ENCODE measurements around the gene RDX. TPM values are rescaled to one million over a fixed set of nuclear protein-coding genes. Genes with fewer than 3 reads are reported as not detected.

Gene RDX
- total and polyA plus RNA-seq, 2 donors (not counting 1 experiment from before 2014, with no cell fraction given): 4.4 to 34.8 TPM

DNA sequence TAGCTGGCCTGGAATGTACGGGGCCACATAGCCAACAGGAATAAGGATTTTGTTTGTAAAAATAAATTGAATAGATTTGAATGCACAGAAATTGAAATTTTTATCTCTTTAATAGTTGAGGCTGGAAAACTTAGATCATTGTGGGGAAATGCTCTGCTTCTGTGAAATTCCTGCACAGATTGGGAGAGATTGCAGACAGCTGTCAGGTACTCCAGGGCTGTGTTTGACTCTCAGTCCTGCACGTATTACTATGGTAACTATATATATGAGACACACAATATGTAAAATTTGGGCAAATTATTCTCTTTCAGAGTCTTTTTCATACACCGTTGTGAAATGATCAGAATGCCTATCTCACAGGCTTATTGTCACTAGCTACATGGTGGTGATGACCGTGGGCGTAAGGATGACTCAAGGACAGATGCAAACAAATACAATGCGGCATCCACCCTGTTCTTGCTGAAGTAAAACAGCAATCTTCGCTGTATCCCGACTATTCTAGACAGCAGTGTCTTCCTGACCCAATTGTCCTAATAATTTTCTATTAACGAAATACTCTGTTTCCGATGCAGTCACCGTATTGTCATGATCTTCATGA, 123.8 kb downstream of the RDX start:
- H3K27ac Mint-ChIP-seq: no peak overlapping the region
- peaks cover 4% of the 10 kb centered on the region for H3K4me1 Mint-ChIP-seq
- WGBS (ENCODE audit: insufficient coverage): 97% methylated on average over 8 of the region's 11 CpGs
- no peaks in the 10 kb centered on the region for H3K9me3 ChIP-seq (ENCODE audit: control extremely low read depth in 1 of 3, control insufficient read depth in 2 of 3, insufficient read depth in 1 of 3, low read length in 2 of 3)
- H3K27ac ChIP-seq (ENCODE audit: low read length in 2 of 2): no peak overlapping the region
- H3K79me2 ChIP-seq (ENCODE audit: control insufficient read depth, insufficient read depth, low read length): no peaks in the 10 kb centered on the region
- peaks cover 23% of the 10 kb centered on the region for H3K27me3 Mint-ChIP-seq
- H3K4me3 ChIP-seq (ENCODE audit: control extremely low read depth in 1 of 5, extremely low read depth in 1 of 5, insufficient read depth in 1 of 5, low read depth in 2 of 5, low read length in 4 of 5): no peak overlapping the region
- H3K36me3 ChIP-seq (replicated peaks in 1 of 2; ENCODE audit: control extremely low read depth in 1 of 2, control insufficient read depth in 1 of 2, extremely low read depth in 1 of 2, insufficient read depth in 2 of 2, low read length in 1 of 2): no peaks in the 10 kb centered on the region
- H3K4me3 Mint-ChIP-seq: no peak overlapping the region
- ATAC-seq (ENCODE audit: low read depth): no peak
- no peaks in the 10 kb centered on the region for H3K9me3 Mint-ChIP-seq (ENCODE audit: insufficient read depth)
- no peak overlapping the region for H3K9ac ChIP-seq (ENCODE audit: low read length)
- H4K20me1 ChIP-seq (ENCODE audit: control insufficient read depth, insufficient read depth, low read length, poor library complexity, severe bottlenecking): no peaks in the 10 kb centered on the region
- no peak overlapping the region for H2AFZ ChIP-seq (ENCODE audit: insufficient read depth, low read depth, low read length, poor library complexity, severe bottlenecking)
- peaks cover 0 to 11% (median 3%) of the 10 kb centered on the region in 4 experiments for H3K27me3 ChIP-seq (replicated peaks in 1 of 4; ENCODE audit: control extremely low read depth in 1 of 4, control insufficient read depth in 3 of 4, insufficient read depth in 4 of 4, low read length in 3 of 4)
- intact Hi-C loops (cut with micrococcal nuclease): no loop called here
- ChIA-PET CTCF (no interaction called here), POLR2A (no interaction called here)
- H3K4me2 ChIP-seq (replicated peaks; ENCODE audit: low read depth, low read length, poor library complexity, severe bottlenecking): no peak overlapping the region
- TF ChIP-seq EZH2 (IDR thresholded peaks at IDR 0.05; ENCODE audit: borderline replicate concordance, insufficient read depth, low read depth, low read length, poor library complexity, severe bottlenecking) (no peak), CTCF (IDR thresholded peaks at IDR 0.05) (no peak)
- peaks cover 4 to 6% of the 10 kb centered on the region in 2 donors for H3K4me1 ChIP-seq (ENCODE audit: control insufficient read depth in 2 of 2, insufficient read depth in 2 of 2, low read length in 2 of 2)
- DNase-seq: no peak

- no peak for TF ChIP-seq EZH2 (IDR thresholded peaks at IDR 0.05; ENCODE audit: borderline replicate concordance, insufficient read depth, low read depth, low read length, poor library complexity, severe bottlenecking)
- TF ChIP-seq CTCF (IDR thresholded peaks at IDR 0.05): no peak
- peaks cover 4 to 6% of the 10 kb centered on the region in 2 donors for H3K4me1 ChIP-seq (ENCODE audit: control insufficient read depth in 2 of 2, insufficient read depth in 2 of 2, low read length in 2 of 2)
- H3K4me1 Mint-ChIP-seq: peaks cover 4% of the 10 kb centered on the region
- H3K9me3 ChIP-seq (ENCODE audit: control extremely low read depth in 1 of 3, control insufficient read depth in 2 of 3, insufficient read depth in 1 of 3, low read length in 2 of 3): no peaks in the 10 kb centered on the region
- no peak overlapping the region for H3K9ac ChIP-seq (ENCODE audit: low read length)
- H3K4me3 Mint-ChIP-seq: no peak overlapping the region
- no peaks in the 10 kb centered on the region for H4K20me1 ChIP-seq (ENCODE audit: control insufficient read depth, insufficient read depth, low read length, poor library complexity, severe bottlenecking)
- H3K4me3 ChIP-seq (ENCODE audit: control extremely low read depth in 1 of 5, extremely low read depth in 1 of 5, insufficient read depth in 1 of 5, low read depth in 2 of 5, low read length in 4 of 5): no peak overlapping the region
- 100% methylated on average over 2 of the region's 2 CpGs for WGBS (ENCODE audit: insufficient coverage)
- H3K27me3 ChIP-seq (replicated peaks in 1 of 4; ENCODE audit: control extremely low read depth in 1 of 4, control insufficient read depth in 3 of 4, insufficient read depth in 4 of 4, low read length in 3 of 4): peaks cover 0 to 11% (median 3%) of the 10 kb centered on the region in 4 experiments
- ChIA-PET POLR2A (no interaction called here), CTCF (no interaction called here)
- H3K79me2 ChIP-seq (ENCODE audit: control insufficient read depth, insufficient read depth, low read length): no peaks in the 10 kb centered on the region
- H2AFZ ChIP-seq (ENCODE audit: insufficient read depth, low read depth, low read length, poor library complexity, severe bottlenecking): no peak overlapping the region
- peaks cover 23% of the 10 kb centered on the region for H3K27me3 Mint-ChIP-seq
- no peak overlapping the region for H3K27ac ChIP-seq (ENCODE audit: low read length in 2 of 2)
- no peaks in the 10 kb centered on the region for H3K9me3 Mint-ChIP-seq (ENCODE audit: insufficient read depth)
- no peak overlapping the region for H3K4me2 ChIP-seq (replicated peaks; ENCODE audit: low read depth, low read length, poor library complexity, severe bottlenecking)
- no peak for ATAC-seq (ENCODE audit: low read depth)
- intact Hi-C loops (cut with micrococcal nuclease): no loop called here
- no peak for DNase-seq
- no peaks in the 10 kb centered on the region for H3K36me3 ChIP-seq (replicated peaks in 1 of 2; ENCODE audit: control extremely low read depth in 1 of 2, control insufficient read depth in 1 of 2, extremely low read depth in 1 of 2, insufficient read depth in 2 of 2, low read length in 1 of 2)
- H3K27ac Mint-ChIP-seq: no peak overlapping the region
These were observed 126.7 kb downstream of the RDX start for GRCh38 chr11:110169738-110170137.
